Spleen (tissue), 11 donors: Measurements from ENCODE around the gene SLC44A1. TPM values are rescaled to one million over a fixed set of nuclear protein-coding genes. Genes with fewer than 3 reads are reported as not detected.

Experiments used
- DNase-seq: peaks from one replicate; pipeline ENCODE4 v3.0.0-alpha.2; 2020
- H3K27ac ChIP-seq, 8 donors: fragments of 200-600 bp; sonication (generic) in 7 of 8; 1 replicate in 4 of 8; 2 replicates in 4 of 8; pipeline versions ENCODE4 v1.5.0 to v1.8.0; 2016 to 2021; ENCODE audit warnings: inconsistent platforms in 4 of 8, mild to moderate bottlenecking in 4 of 8, moderate library complexity in 1 of 8
- H3K27me3 ChIP-seq, 7 donors: fragments of 200-600 bp; sonication (generic) in 6 of 7; replicated peaks in 1 of 7; 1 replicate in 4 of 7; 2 replicates in 3 of 7; pipeline versions ENCODE4 v1.5.0 to v1.8.0; 2016 to 2021; ENCODE audit warnings: inconsistent platforms in 3 of 7, mild to moderate bottlenecking in 1 of 7
- H3K36me3 ChIP-seq, 6 donors: fragments of 200-600 bp; sonication (generic) in 5 of 6; 1 replicate in 4 of 6; 2 replicates in 2 of 6; pipeline versions ENCODE4 v1.5.0 to v1.8.0; 2016 to 2021; ENCODE audit warnings: inconsistent platforms in 2 of 6
- H3K4me1 ChIP-seq, 6 donors: fragments of 200-600 bp; sonication (generic) in 5 of 6; 1 replicate in 3 of 6; 2 replicates in 3 of 6; pipeline versions ENCODE4 v1.5.0 to v1.8.0; 2016 to 2021; ENCODE audit warnings: inconsistent platforms in 3 of 6
- H3K4me3 ChIP-seq, 8 donors: fragments of 200-600 bp; sonication (generic) in 7 of 8; 1 replicate in 4 of 8; 2 replicates in 4 of 8; pipeline versions ENCODE4 v1.5.0 to v1.8.0; 2016 to 2021; ENCODE audit warnings: inconsistent platforms in 4 of 8, mild to moderate bottlenecking in 4 of 8, moderate library complexity in 2 of 8
- H3K9me3 ChIP-seq, 8 donors: fragments of 200-600 bp; sonication (generic) in 7 of 8; 1 replicate in 4 of 8; 2 replicates in 4 of 8; pipeline versions ENCODE4 v1.5.0 to v1.8.0; 2016 to 2021; ENCODE audit warnings: inconsistent platforms in 4 of 8
- CTCF ChIP-seq, 11 experiments: fragments of 200-600 bp in 7 of 11; fragments of 450-650 bp in 4 of 11; sonication (generic) in 4 of 11; IDR thresholded peaks in 8 of 11; conservative IDR thresholded peaks in 3 of 11; 1 replicate in 7 of 11; 2 replicates in 4 of 11; pipeline versions ENCODE4 v1.4.0 to v1.8.0; 2016 to 2021; ENCODE audit warnings: antibody characterized with exemption in 11 of 11, inconsistent platforms in 4 of 11, mild to moderate bottlenecking in 1 of 11
- POLR2A ChIP-seq, 3 donors: fragments of 450-650 bp; IDR thresholded peaks; one replicate each; pipeline ENCODE4 v1.5.1; 2017; ENCODE audit warnings: antibody characterized with exemption in 3 of 3, mild to moderate bottlenecking in 1 of 3
- POLR2AphosphoS5 ChIP-seq, 3 donors: sonication (generic); formaldehyde crosslinking; IDR thresholded peaks; one replicate each; pipeline ENCODE4 v1.5.1; 2017; ENCODE audit warnings: antibody characterized with exemption in 3 of 3
- WGBS, 5 donors: extraction: QIAGEN DNeasy Blood & Tissue Kit in 3 of 5; methylation state at CpG; one replicate each; pipeline versions ENCODE4 v1.1.5 to v1.1.7; 2013 to 2018; 5-methylcytosine and 5-hydroxymethylcytosine counted together
- intact Hi-C: fragments of 100-400 bp; cut with DNase I; formaldehyde crosslinking; loops from one replicate; pipeline ENCODE4 v1.15.0; 2023; ENCODE audit warnings: low total_unique reads
- polyA plus RNA-seq, 3 donors: library from polyadenylated mRNA; stranded (reverse); fragments of 200-250 nt; gene quantifications; one replicate each; pipeline ENCODE4 v1.2.1, GENCODE V29; 2013
- total RNA-seq, 7 donors: library from RNA; depleted of rRNA in 3 of 7; stranded (reverse); fragments of >200 nt in 3 of 7; fragmentation: NEBNext Ultra II Directional in 4 of 7; extraction: Animal tissue kit (Norgen Biotek cat#: 25700) in 4 of 7; gene quantifications; one replicate each; pipeline versions ENCODE4 v1.1.0 to v1.2.1, GENCODE V29; 2016 to 2021
- donor health status: healthy with polysubstance abuse.
- donor health status: DM: no; HTN: no; CAD: no; lungs with moderate emphysema.
- donor health status: DM: no; HTN: no; CAD: no.
- donor health status: Bipolar disorder and iron deficiency.
- donor health status: healthy.
- donor health status: DM: no; HTN: no; CAD: no.
- donor health status: DM: yes; HTN: yes; CAD: no.

SLC44A1 gene
- total and polyA plus RNA-seq, 10 donors = 3.1 to 27.5 (median 21.9) TPM

GRCh38 chr9:105431424-105432246, 187.2 kb downstream of the SLC44A1 start:
- Histone ChIP-seq H3K9me3 (no peaks in the 10 kb centered on the region), H3K4me3 (no peak overlapping the region), H3K27ac (no peak overlapping the region), H3K4me1 (no peaks in the 10 kb centered on the region), H3K36me3 (no peaks in the 10 kb centered on the region), H3K27me3 (no peaks in the 10 kb centered on the region)
- DNase-seq = no peak
- 79 to 94% (median 87%) methylated on average over 9 of the region's 9 CpGs for WGBS, 5 donors
- intact Hi-C loops = no loop called here
- TF ChIP-seq POLR2A (IDR thresholded peaks at IDR 0.05) = no peak
- TF ChIP-seq CTCF (IDR thresholded peaks at IDR 0.05 in 8 of 11, conservative IDR thresholded peaks at IDR 0.05 in 3 of 11) = no peak

GRCh38 chr9:105432247-105432842, 187.9 kb downstream of the SLC44A1 start:
- Histone ChIP-seq H3K4me1 (no peaks in the 10 kb centered on the region), H3K4me3 (no peak overlapping the region), H3K36me3 (no peaks in the 10 kb centered on the region), H3K27me3 (no peaks in the 10 kb centered on the region), H3K9me3 (no peaks in the 10 kb centered on the region), H3K27ac (no peak overlapping the region)
- intact Hi-C loops = no loop called here
- 91 to 97% (median 95%) methylated on average over 2 of the region's 2 CpGs for WGBS, 5 donors
- TF ChIP-seq POLR2AphosphoS5 (IDR thresholded peaks at IDR 0.05) (no peak), POLR2A (IDR thresholded peaks at IDR 0.05) (no peak), CTCF (IDR thresholded peaks at IDR 0.05 in 8 of 11, conservative IDR thresholded peaks at IDR 0.05 in 3 of 11) (no peak)
- DNase-seq = no peak

DNA sequence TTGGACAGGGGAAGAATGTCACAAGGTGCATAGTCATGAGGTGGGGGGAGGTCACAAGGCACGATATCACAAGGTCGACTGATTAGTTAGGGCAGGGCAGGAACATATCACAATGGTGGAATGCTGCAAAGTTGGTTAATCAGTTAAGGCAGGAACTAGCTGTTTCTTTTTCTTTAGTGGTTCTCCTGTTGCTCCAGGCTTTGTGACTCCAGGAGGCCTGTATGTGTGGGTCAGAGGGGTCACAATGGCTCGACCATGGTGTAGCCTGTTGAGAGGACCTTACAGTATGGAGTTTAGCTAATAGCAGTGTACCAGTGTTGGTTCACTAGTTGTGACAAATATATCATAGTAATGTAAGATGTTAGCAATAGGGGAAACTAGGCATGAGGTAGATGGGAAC, 191.0 kb downstream of the SLC44A1 start:
- no peak for DNase-seq
- intact Hi-C loops = no loop called here
- H3K36me3 ChIP-seq = no peaks in the 10 kb centered on the region

More for the DNA sequence above, 191.0 kb downstream of the SLC44A1 start:
- H3K27me3 ChIP-seq = no peaks in the 10 kb centered on the region
- WGBS, 5 donors = 78 to 95% (median 84%) methylated on average over 3 of the region's 3 CpGs
- no peak for TF ChIP-seq CTCF (IDR thresholded peaks at IDR 0.05 in 8 of 11, conservative IDR thresholded peaks at IDR 0.05 in 3 of 11)
- no peak for TF ChIP-seq POLR2AphosphoS5 (IDR thresholded peaks at IDR 0.05)
- no peak for TF ChIP-seq POLR2A (IDR thresholded peaks at IDR 0.05)
- no peak overlapping the region for H3K27ac ChIP-seq
- no peak overlapping the region for H3K4me3 ChIP-seq
- no peaks in the 10 kb centered on the region for H3K9me3 ChIP-seq
- H3K4me1 ChIP-seq = no peaks in the 10 kb centered on the region
